UCSD-AML1 (cell line): ENCODE results near the gene MAP7.
"Not testable (repeated sequence)": the region's sequence is repeated elsewhere in the genome, so short reads cannot be mapped to it uniquely, and the experiment has no call there.

Experiments
- DNase-seq: peaks from one replicate; lab custom pipeline; 2025; ENCODE audit not compliant: unreplicated experiment; lab: John Stamatoyannopoulos, UW

Gene MAP7

GRCh38 chr6:136401236-136401635 lies 149.0 kb downstream of the MAP7 start:
- DNase-seq: not testable (repeated sequence)

DNA sequence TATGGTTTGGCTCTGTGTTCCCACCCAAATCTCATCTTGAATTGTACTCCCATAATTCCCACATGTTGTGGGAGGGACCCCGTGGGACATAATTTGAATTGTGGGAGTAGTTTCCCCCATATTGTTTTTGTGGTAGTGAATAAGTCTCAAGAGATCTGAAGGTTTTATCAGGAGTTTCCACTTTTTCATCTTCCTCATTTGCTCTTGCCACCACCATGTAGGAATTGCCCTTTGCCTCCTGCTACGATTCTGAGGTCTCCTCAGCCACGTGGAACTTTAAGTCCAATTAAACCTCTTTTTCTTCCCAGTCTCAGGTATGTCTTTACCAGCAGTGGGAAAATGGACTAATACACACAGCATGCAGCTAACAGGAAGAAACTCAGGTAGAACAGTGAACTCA lies 151.8 kb downstream of the MAP7 start:
- DNase-seq: no peak

GRCh38 chr6:136396908-136397307 lies 153.3 kb downstream of the MAP7 start:
- DNase-seq: no peak

DNA sequence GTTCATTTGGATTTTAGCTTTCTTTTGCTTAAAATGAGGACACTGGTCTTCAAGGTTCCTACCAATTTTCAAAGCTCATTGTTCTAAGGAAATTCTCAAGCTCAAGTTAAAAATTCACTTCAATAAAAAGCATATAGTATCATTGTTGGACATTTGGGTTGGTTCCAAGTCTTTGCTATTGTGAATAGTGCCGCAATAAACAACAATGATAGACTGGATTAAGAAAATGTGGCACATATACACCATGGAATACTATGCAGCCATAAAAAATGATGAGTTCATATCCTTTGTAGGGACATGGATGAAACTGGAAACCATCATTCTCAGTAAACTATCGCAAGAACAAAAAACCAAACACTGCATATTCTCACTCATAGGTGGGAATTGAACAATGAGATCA lies 159.3 kb downstream of the MAP7 start:
- not testable (repeated sequence) for DNase-seq

GRCh38 chr6:136387316-136387715 lies 162.9 kb downstream of the MAP7 start:
- no peak for DNase-seq

DNA sequence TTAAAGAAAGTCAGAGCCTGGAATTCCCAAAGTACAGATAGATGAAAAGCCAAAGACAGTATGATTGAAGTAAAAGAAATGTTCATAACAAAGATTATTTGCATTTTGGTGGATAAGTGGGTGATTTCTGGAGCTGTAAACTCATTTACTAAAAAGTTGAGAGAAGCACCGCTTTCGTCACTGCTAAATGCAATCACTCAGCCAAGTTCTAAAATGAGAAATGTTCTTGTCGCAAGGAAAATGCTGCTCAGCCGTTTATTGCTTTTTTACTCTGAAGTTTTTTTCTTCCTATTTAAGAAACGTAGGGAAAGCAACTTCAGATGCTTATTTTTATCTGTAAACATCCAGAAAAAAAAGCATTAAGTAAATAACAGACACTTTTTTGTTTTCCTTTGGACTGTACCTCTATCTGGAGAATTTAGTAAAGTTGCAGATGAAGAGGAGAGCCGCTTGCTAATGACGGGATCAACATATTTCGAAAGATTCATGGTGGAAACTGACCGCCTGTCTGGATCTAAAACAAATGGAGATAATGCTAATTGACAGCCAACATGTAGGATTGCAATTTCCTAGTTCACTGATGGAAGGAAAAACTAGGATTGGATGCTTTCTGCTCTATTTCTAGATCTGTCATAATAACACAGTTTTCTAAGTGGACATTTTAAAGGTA lies 166.8 kb downstream of the MAP7 start:
- DNase-seq: no peak

DNA sequence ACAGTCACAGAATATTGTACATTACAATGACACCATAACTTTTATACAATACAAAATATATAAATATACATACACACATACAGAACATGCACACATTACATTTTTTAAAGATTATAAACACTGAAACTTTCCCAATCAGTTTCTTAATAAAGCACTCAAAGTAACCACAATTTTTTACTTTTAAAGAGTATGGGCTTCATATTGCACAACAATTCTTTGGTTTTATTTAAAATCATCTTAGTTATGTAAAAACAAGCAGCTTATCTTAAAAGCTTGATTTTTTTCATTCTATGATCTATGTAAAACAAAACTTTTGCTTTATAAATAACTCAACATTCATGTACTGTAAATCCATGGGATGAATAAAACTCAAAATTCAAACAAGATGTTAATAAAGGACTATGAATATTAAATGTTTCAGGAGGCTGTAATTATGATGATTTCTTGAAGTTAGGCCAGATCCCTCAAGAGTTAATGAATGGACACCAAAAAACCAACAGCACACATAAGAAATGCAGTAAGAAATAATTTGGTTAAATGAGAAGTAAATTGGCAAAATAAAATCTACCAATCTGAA lies 167.5 kb downstream of the MAP7 start:
- no peak for DNase-seq

GRCh38 chr6:136378888-136379287 lies 171.3 kb downstream of the MAP7 start:
- DNase-seq: no peak

DNA sequence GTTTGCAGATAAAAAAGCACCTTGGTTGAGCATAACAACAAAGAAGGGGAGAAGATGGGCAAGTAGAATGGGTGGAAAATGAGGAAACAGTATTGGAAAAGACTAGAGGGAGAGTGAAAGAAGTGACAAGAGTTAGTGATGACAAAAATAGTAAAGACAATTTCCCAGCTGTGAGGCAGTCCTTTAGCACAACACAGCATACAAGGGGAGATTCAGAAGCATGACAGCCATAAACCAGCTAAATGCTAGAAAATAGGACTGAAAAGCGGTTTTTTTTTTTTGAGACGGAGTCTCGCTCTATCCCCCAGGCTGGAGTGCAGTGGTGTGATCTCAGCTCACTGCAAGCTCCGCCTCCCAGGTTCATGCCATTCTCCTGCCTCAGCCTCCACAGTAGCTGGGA lies 174.4 kb downstream of the MAP7 start:
- DNase-seq: not testable (repeated sequence)

GRCh38 chr6:136371959-136372358 lies 178.3 kb downstream of the MAP7 start:
- no peak for DNase-seq

DNA sequence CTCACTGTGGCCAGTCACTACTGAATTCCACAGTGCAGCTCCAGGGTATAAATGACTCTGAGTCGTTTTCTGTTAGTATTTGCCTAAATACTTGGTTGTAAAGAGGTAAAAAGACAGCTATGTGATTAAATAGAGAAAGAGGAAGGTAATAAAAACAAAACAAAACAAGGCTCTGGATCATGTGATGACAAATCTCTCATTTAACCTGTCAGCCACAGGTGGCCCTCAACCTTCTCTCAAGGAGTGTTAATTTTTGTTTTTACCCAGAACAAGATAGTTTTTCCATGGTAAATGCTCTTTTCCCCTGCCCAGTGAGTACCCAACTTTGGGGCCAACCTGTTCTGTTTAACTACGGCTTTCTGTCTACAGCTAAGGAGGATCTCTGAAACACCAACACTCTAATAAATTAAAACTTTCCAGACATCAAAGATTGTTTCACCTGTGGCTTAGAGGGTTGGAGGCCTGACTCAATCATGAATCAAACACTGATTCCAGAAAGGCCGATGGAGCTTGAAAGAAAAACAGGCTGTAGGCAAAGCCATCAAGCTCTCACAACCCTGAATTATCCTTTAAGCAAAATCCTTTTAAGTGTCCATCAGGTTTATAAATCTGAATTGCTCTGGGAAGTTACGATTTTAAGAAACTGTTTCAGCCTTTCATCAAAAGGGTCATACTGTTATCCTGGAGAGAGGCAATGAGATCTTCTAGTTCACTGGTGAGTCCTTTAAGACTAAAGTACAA lies 179.1 kb downstream of the MAP7 start:
- no peak for DNase-seq

DNA sequence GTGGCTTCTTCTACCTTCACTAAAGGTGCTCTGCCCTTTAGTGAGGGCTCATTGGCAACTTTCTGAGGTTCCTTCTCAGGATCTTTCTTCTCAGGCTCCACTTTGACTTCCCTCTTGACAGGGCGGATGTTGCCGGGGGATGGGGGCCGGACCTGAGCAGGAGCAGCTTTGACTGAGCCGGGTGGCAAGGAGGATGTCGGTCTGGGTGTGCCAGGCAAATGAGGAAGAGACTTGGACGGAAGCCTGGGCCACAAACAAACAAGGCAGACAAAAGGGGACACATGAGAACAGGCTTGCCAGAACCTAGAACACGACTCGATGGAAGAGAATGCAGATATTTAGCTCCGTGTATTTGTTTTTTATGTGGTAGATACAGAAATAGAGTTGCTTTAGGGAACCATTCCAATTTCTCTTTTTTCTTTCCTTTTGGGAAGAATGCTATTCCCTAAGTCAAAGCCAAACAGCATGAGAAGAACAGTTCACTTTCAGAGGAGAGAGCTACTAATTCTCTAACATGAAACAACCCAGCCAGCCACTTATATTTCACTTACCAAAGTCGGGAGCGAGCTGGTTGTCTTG lies 184.4 kb downstream of the MAP7 start:
- peak; percentile 88 for DNase-seq

DNA sequence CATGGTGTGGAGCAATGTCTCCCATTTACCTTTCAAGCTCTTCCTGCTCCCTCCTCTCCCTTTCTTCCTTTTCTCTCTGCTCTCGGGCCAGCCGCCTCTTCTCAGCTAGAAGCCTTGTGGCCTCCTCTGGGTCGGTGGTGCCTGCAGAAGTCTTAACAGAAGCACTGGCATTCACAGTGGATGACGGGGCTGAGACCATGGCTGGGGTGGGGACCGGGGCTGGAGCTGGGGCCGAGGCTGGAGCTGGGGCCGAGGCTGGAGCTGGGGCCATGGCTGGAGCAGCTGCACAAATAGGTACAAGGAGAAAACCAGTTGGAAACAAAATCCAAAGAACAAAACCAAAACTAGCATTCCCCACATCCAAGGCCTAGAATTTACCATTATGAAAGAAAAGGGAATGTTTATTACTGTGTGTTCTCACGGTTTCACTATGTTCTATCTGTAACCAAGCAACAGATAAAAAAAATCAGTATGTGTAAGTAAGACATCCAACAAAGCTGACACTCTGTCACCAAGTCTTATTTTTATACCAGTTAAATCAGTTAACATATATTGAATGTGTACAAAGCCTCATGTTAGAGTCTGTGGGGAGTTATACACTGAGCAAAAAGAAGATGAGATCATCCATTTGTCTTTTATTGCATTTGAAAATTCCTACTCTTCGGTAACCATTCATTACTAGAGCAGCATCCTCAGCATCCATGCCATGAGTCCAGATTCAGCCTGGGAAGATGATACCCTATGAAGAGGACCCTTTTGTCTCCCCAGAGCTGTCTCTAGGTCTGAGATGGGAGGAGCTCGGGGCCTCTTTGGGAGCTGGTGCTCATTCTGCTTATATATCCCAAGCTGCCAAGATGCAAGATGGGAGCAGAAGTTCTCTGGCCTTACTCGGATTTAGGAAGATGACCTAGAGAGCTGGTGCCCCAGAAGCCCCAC lies 187.5 kb downstream of the MAP7 start:
- DNase-seq: no peak

- no peak for DNase-seq
Observed at GRCh38 chr6:136361787-136362186, 188.4 kb downstream of the MAP7 start.

DNA sequence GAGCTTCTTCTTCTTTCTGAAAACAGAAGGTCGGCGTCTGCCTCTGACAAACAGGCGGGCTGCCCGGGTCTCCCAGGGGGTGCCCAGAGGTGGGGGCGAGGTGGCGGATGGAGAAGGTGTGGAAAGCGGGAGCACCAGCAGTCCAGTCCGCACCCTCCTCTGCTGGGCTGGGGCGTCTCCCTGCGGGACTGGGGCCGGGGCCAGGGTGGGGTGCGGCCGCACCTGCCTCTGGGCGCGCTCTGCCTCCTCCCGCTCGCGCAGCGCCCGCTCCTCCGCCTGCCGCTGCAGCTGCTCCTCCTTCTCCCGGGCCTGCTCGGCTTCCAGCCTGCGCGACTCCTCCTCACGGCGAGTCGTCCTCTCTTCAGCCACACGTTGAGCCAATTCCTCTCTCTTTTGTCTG lies 189.4 kb downstream of the MAP7 start:
- no peak for DNase-seq

DNA sequence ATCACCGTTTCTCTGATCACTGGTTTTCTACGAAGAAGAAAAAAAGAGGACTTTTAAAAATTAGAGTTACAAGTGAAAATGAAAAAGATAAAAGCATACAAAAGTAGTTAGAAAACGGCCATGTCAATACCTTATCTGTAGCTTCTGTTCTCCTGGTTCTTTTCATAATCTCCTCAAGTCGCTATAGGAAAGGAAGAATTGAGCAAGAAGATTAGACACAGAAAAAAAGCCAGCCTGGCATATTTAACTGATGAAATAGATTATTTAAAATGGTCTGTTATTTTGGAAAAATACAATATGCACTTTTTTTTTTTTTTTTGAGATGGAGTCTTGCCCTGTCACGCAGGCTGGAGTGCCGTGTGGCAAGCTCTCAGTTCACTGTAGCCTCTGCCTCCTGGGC lies 190.4 kb downstream of the MAP7 start:
- DNase-seq: no peak

GRCh38 chr6:136351518-136352110 lies 198.6 kb downstream of the MAP7 start:
- no peak for DNase-seq

- no peak for DNase-seq
Observed at GRCh38 chr6:136350914-136351313, 199.3 kb downstream of the MAP7 start.

DNA sequence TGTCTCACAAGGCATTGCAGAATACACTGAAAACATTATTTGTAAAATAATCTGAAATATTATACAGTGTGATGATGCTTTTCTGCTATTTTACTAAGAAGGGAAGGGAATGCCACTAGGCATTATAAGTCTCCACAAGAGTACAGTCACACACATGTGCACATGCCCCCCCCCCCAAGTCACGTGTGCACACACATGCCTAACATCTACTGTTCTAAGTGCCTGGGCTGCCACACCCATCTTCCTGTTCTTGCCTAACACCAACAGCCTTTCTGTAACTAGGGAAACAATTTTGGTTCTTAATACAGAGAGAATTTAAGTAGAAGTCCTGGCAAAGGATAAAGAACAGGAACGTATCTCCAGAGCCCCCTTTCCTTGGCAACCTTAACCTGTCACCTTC lies 202.4 kb downstream of the MAP7 start:
- DNase-seq: no peak

GRCh38 chr6:136345145-136345544 lies 205.1 kb downstream of the MAP7 start:
- no peak for DNase-seq

DNA sequence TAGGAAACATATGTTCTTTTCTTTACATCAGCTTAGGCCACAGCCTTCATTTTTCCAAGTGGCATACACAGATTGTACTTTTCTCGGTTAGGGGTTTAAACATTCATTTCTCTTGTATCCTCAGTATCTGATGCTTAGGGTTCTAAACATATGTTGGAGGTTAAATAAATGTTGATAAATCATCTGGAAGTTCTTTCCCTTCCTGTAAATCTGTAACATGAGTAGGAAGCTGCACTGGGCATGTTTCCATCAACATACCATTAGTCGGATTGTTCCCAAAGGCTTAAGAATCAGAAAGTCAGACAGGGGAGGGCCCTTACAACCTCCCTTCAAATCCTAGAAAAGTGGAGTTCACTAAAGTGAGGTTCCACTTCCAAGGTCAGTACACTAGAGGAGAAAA lies 205.8 kb downstream of the MAP7 start:
- DNase-seq: no peak
